Measurements from ENCODE around the gene RCAN2. TPM values are rescaled to one million over a fixed set of nuclear protein-coding genes. Genes with fewer than 3 reads are reported as not detected.

The RCAN2 gene
- total and polyA plus RNA-seq, 4 donors = 4.5 to 16.7 (median 4.8) TPM

- 73 to 78% methylated on average over 3 of the region's 3 CpGs for WGBS, 2 donors
- peaks cover 2 to 28% (median 11%) of the 10 kb centered on the region in 5 donors for H3K4me1 ChIP-seq (ENCODE audit: control insufficient read depth in 5 of 5, insufficient read depth in 5 of 5, low read length in 5 of 5)
- H3K27me3 ChIP-seq (ENCODE audit: control insufficient read depth in 3 of 3, insufficient read depth in 3 of 3, low read length in 2 of 3) = no peaks in the 10 kb centered on the region
- no peak for TF ChIP-seq CTCF (IDR thresholded peaks at IDR 0.05; ENCODE audit: control extremely low read depth, extremely low read depth)
- H3K36me3 ChIP-seq (ENCODE audit: control insufficient read depth in 4 of 4, insufficient read depth in 4 of 4, low read length in 4 of 4) = no peaks in the 10 kb centered on the region
- no peak overlapping the region for H3K27ac ChIP-seq (ENCODE audit: low read depth in 1 of 2, low read length in 1 of 2)
- ATAC-seq (ENCODE audit: insufficient read depth, low FRiP score) = no peak
- H3K4me3 ChIP-seq = no peak overlapping the region
- H3K9me3 ChIP-seq (ENCODE audit: control insufficient read depth in 4 of 4, insufficient read depth in 3 of 4, low read length in 3 of 4) = peaks cover 0 to 2% (median 0%) of the 10 kb centered on the region in 4 donors
- DNase-seq = no peak
- no peak overlapping the region for H3K9ac ChIP-seq (ENCODE audit: insufficient read depth in 1 of 2, low read length in 2 of 2)
Measured at GRCh38 chr6:46411456-46412197, 79.6 kb downstream of the RCAN2 start.

DNA sequence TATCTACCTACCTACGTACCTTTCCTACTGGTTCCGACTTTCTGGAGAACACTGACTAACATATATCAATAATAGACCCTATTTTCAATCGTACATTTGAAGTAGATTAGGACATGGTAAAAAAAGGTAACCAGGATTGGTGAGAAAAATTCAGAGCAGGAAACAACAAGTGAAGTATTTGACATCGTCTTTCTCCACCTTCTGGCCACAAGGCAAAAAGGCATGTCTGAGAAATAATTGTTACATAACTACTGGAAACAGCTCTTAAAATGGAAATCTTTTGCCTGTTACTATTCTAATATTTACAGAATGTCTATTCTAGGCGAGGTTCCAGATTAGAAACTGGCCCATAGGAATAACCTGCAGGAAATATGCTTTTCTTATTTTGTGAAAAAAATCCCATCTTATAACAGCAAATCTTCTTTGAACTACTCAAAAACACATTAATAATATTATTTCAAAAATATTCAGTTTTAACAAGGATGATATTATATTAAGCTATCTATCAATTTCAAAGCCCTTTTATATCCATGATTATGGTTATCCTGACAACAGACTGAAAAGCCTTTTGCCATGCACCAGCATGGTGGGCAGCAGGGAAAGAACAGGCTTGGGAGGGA is 80.8 kb downstream of the RCAN2 start:
- 27 to 30% methylated on average over 5 of the region's 5 CpGs for WGBS, 2 donors
- DNase-seq (peak in 2 of 3 donors; percentile 61 to 87), ATAC-seq (ENCODE audit: insufficient read depth, low FRiP score) (no peak)
- H3K9ac ChIP-seq (ENCODE audit: insufficient read depth in 1 of 2, low read length in 2 of 2) = no peak overlapping the region
- no peaks in the 10 kb centered on the region for H3K27me3 ChIP-seq (ENCODE audit: control insufficient read depth in 3 of 3, insufficient read depth in 3 of 3, low read length in 2 of 3)
- peaks cover 2 to 29% (median 11%) of the 10 kb centered on the region in 5 donors for H3K4me1 ChIP-seq (ENCODE audit: control insufficient read depth in 5 of 5, insufficient read depth in 5 of 5, low read length in 5 of 5)
- peak; percentile 42 for TF ChIP-seq CTCF (IDR thresholded peaks at IDR 0.05; ENCODE audit: control extremely low read depth, extremely low read depth)
- no peak overlapping the region for H3K4me3 ChIP-seq
- no peaks in the 10 kb centered on the region for H3K36me3 ChIP-seq (ENCODE audit: control insufficient read depth in 4 of 4, insufficient read depth in 4 of 4, low read length in 4 of 4)
- peaks cover 0 to 2% (median 0%) of the 10 kb centered on the region in 4 donors for H3K9me3 ChIP-seq (ENCODE audit: control insufficient read depth in 4 of 4, insufficient read depth in 3 of 4, low read length in 3 of 4)
- no peak overlapping the region for H3K27ac ChIP-seq (ENCODE audit: low read depth in 1 of 2, low read length in 1 of 2)

DNA sequence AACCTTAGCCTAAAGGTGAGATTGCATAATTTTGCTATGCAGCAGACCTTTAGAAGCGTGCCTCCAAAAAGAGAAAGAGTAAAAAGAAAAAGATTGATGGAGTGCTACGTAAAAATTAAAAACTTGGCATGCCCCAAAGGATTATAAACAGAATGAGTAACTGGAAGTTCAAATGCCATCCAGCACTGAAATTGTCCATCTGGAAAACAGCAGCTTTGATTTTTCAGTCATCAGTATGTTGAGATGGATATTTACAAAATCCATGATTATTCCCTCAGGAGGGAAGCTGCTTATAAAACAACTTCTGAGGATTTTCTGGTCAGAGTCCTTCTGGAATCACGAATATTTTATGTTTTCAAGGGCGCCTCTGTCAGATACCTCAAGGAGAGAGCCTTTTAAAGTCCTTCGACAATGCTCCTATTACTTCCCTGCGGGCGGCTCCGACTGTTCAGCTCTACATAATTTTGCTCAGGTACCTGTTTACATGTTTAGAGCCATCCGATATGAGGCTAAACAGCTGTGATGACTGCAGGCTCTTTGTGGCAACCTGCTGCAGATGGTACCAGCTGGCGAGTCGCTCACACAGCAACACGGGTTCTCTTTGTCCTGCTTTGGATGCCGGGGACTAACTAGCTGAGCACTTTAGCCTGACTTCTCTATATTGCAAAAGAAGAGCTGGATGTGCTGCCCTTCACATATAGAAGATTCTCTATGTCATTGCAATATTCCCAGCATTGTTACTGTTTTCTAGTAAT is 83.3 kb downstream of the RCAN2 start:
- Histone ChIP-seq H3K27me3 (ENCODE audit: control insufficient read depth in 3 of 3, insufficient read depth in 3 of 3, low read length in 2 of 3) (no peaks in the 10 kb centered on the region), H3K27ac (ENCODE audit: low read depth in 1 of 2, low read length in 1 of 2) (no peak overlapping the region), H3K9me3 (ENCODE audit: control insufficient read depth in 4 of 4, insufficient read depth in 3 of 4, low read length in 3 of 4) (peaks cover 0 to 2% (median 0%) of the 10 kb centered on the region in 4 donors), H3K9ac (ENCODE audit: insufficient read depth in 1 of 2, low read length in 2 of 2) (no peak overlapping the region), H3K4me1 (ENCODE audit: control insufficient read depth in 5 of 5, insufficient read depth in 5 of 5, low read length in 5 of 5) (peaks cover 2 to 29% (median 11%) of the 10 kb centered on the region in 5 donors), H3K4me3 (no peak overlapping the region), H3K36me3 (ENCODE audit: control insufficient read depth in 4 of 4, insufficient read depth in 4 of 4, low read length in 4 of 4) (no peaks in the 10 kb centered on the region)
- no peak for TF ChIP-seq CTCF (IDR thresholded peaks at IDR 0.05; ENCODE audit: control extremely low read depth, extremely low read depth)
- no peak for ATAC-seq (ENCODE audit: insufficient read depth, low FRiP score)
- peak; percentile 66 to 92 (median 89) for DNase-seq
- WGBS, 2 donors = 78 to 87% methylated on average over 13 of the region's 13 CpGs
